Choroid plexus epithelial cell (primary cell): ENCODE data around the gene LAS1L.
"Not testable (repeated sequence)": the region's sequence is repeated elsewhere in the genome, so short reads cannot be mapped to it uniquely, and the experiment has no call there.

Experiments
- DNase-seq: peaks from one replicate; pipeline ENCODE4 v3.0.0-alpha.2; 2010; ENCODE audit warnings: low read depth
- H3K4me3 ChIP-seq: 2 replicates; pipeline ENCODE4 v1.5.1; 2011; ENCODE audit warnings: low read depth, mild to moderate bottlenecking, control low read depth, low read length, moderate library complexity
- TF ChIP-seq, protein P1 (sequence below): conservative IDR thresholded peaks from 2 replicates; pipeline ENCODE4 v1.5.1; 2011; ENCODE audit warnings: low read depth, mild to moderate bottlenecking, control low read depth, inconsistent platforms, low read length, moderate library complexity

Gene LAS1L

DNA sequence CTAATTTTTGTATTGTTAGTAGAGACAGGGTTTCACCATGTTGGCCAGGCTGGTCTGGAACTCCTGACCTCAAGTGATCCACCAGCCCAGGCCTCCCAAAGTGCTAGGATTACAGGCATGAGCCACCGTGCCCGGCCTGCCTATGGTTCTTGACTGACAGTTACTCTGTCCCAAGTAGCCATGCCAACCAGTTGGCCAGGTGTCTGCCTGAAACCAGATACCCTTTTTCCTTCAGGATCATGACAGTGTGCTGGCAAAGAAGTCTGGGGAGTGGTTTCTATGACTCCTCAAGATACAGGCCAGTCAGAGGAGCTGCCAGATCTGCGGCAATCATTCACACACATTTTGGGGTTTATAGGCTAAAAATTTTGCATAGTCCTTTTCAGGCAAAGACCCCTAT, 1.7 kb upstream of the LAS1L start:
- no peak for DNase-seq
- H3K4me3 ChIP-seq: no peak overlapping the region
- TF ChIP-seq, protein P1, sequence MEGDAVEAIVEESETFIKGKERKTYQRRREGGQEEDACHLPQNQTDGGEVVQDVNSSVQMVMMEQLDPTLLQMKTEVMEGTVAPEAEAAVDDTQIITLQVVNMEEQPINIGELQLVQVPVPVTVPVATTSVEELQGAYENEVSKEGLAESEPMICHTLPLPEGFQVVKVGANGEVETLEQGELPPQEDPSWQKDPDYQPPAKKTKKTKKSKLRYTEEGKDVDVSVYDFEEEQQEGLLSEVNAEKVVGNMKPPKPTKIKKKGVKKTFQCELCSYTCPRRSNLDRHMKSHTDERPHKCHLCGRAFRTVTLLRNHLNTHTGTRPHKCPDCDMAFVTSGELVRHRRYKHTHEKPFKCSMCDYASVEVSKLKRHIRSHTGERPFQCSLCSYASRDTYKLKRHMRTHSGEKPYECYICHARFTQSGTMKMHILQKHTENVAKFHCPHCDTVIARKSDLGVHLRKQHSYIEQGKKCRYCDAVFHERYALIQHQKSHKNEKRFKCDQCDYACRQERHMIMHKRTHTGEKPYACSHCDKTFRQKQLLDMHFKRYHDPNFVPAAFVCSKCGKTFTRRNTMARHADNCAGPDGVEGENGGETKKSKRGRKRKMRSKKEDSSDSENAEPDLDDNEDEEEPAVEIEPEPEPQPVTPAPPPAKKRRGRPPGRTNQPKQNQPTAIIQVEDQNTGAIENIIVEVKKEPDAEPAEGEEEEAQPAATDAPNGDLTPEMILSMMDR: no peak

DNA sequence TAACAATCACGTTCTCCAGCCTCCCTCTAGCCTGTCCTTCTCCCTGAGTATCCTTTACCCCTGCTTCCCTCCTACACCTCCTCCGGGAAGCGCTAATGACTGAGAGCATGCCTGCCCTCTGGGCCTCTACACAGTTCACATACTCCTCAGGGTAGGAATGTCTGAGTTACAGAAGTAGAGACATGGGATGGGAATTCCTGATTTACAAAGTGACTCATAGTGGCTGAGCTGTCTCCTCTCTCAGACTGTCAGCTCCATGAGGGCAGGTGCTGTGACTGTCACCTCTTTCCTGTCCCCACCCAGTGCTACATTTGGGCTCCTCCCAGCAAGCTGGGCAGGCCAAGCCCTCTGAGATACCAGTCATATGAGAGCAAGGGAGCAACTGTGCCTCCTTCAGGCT, 2.6 kb downstream of the LAS1L start:
- DNase-seq: no peak
- TF ChIP-seq, protein P1: no peak
- no peak overlapping the region for H3K4me3 ChIP-seq

DNA sequence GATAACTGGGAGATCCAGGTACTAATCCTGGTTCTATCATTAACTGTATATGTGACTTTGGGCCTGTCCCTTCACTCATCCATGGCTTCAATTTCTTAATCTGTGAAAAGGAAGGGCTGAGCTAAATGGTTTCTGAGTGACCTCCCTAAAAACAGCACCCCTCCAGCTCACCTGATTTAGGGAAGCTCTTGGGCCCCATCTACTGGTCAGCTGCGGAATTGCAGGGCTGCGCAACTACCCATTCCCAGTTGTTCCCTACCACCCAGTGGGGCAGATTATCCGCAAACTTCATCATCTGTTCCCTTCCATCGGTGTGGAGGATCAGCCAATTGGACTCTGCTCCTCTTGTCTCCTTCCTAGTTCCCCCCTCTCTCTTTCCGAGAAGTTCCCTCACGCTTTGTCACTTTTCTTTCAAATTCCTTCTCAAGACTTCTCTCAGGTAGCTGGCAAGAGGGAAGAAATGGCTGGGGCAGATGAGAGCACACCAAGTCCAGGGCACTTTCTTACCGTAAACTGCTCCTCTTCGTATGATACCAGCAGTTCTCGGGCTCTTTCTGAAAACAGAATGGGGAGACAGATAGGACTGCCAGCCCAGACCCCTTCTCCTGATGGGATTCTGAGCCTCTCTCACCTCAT, 5.8 kb downstream of the LAS1L start:
- no peak overlapping the region for H3K4me3 ChIP-seq
- DNase-seq: peak; percentile 36
- TF ChIP-seq, protein P1: peak; percentile 92

DNA sequence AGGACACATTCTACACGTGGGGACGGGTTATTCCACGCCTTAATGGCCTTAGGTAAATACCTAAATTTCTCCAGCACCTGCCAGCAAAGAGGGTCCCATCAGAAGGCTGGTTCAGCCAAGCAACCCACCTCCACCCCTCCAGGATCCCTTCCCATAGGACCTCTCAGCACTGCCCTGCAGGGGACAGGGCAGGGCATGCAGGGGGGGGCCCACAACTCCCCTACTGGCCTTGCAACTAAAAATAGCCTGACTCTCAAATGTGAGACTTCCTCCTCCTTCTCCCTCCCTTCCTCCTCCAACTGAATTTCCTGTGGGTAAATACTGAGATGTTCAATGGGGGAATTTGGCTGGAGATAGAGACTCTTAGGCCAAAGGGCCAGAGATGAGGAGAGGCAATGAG, 6.3 kb downstream of the LAS1L start:
- no peak for DNase-seq
- no peak overlapping the region for H3K4me3 ChIP-seq
- TF ChIP-seq, protein P1: no peak

DNA sequence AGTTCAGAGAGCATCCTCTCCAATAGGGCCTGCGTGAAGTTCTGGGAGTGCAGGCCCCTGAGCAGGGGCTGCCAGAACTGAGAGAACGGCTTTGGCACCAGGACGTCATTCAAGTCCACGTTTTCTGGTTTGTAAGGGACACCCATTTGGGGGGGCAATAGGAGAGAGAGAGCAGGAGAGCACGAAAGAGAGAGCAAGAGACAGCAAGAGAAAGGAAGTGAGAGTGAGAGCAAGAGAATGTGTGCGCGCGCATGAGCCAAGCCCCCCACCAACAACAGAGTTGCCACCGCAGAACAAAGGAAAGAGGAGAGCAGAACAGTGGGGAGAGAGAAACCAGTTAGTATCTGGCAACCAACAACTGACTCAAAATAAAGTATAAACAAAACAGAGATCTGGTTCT, 10.4 kb downstream of the LAS1L start:
- TF ChIP-seq, protein P1: no peak
- no peak overlapping the region for H3K4me3 ChIP-seq
- no peak for DNase-seq

DNA sequence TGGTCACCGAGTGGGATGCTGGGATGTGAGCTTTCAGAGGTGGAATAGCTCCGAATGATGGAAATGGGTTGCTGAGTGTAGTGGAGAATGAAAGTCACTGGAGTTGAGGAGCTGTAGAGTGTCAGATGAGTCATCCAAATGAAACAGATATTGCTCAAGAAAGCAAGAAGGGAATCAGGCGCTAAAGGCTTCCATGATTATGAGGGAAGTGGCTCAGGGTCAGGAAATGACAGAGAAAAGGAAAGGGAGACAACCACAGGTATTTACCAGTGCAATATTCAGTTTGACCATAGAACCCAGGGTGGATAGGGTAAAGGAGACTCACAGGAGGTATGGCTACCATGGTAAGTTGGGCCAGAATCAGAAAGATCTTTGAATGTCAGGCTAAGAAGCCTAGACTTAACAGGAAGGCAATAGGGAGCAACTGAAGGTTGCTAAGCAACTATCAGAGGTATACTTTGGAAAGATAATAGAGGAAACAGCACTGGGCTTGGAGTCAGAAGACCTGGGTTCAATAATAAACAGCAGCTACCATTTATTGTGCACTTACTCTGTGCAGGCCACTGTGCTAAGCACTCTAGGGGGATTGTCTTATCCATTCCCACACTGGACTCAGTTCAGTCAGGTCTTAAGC, 11.7 kb downstream of the LAS1L start:
- DNase-seq: peak; percentile 81
- H3K4me3 ChIP-seq: no peak overlapping the region
- TF ChIP-seq, protein P1: no peak

DNA sequence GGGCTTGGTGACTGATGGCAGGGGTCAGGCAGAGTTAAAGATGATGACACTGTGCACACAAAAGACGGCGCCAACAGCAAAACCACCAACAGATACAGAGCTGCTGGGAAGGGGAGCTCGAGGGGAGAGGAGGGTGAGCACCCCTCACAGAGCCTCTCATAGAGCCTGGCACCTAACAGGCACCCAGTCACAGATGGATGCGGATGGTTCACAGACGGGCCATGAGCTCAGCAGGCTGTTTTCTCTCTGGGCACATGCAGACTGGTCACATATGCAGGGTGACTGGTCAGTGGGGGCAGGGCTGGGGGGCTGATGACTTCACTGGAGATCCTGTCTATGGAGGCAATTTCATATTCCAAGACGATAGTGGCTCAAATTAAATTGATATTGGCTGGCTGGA, 15.1 kb downstream of the LAS1L start:
- not testable (repeated sequence) for DNase-seq, H3K4me3 ChIP-seq

DNA sequence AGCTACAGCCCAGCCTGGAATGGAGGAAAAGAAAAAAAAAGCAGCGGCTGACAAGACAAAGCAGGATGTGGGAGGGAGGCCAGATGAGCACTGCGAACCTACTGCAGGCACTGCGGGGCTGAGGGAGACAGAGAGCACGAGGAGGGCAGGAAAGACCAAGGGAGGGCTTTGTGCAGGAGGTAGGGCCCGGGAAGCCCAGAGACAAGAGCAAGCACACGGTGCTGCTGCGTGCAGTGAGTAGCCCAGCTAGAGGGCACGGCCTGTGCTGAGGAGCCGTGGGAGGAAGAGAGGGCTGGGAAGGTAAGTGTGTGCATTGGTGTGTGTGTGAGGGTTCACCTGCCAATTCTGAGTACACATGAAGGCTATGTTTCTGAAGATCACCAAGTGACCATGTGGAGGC, 15.6 kb downstream of the LAS1L start:
- DNase-seq, H3K4me3 ChIP-seq: not testable (repeated sequence)
